Progenitor cell of endocrine pancreas (in vitro differentiated cells): ENCODE measurements around the gene TMC5. TPM values are rescaled to one million over a fixed set of nuclear protein-coding genes. Genes with fewer than 3 reads are reported as not detected.

Source experiments
- DNase-seq: peaks from one replicate; pipeline ENCODE4 v3.0.0; 2021; ENCODE audit warnings: low spot score; ENCODE audit not compliant: unreplicated experiment
- H3K27ac Mint-ChIP-seq: 2 replicates; pipeline ENCODE4 v1.8.0; 2021; ENCODE audit warnings: mild to moderate bottlenecking, moderate library complexity, mixed read lengths
- H3K27me3 Mint-ChIP-seq: 2 replicates; pipeline ENCODE4 v1.8.0; 2021; ENCODE audit warnings: mixed read lengths
- H3K36me3 Mint-ChIP-seq: 2 replicates; pipeline ENCODE4 v1.8.0; 2022; ENCODE audit warnings: mixed read lengths; ENCODE audit not compliant: insufficient read depth
- H3K4me1 Mint-ChIP-seq: 2 replicates; pipeline ENCODE4 v1.8.0; 2021; ENCODE audit warnings: low read depth, mixed read lengths
- H3K4me3 Mint-ChIP-seq: 2 replicates; pipeline ENCODE4 v1.8.0; 2021; ENCODE audit warnings: low read depth, mild to moderate bottlenecking, moderate library complexity, mixed read lengths
- H3K9me3 Mint-ChIP-seq: 2 replicates; pipeline ENCODE4 v1.8.0; 2021; ENCODE audit warnings: low read depth, mixed read lengths
- CTCF ChIP-seq: fragments of 200-600 bp; sonication (generic); IDR thresholded peaks from one replicate; pipeline ENCODE4 v1.5.0; 2021; ENCODE audit warnings: antibody characterized with exemption, mild to moderate bottlenecking; ENCODE audit not compliant: unreplicated experiment
- total RNA-seq: library from RNA; stranded (reverse); gene quantifications from 2 replicates; pipeline ENCODE4 v1.2.1, GENCODE V29; 2021

The TMC5 gene
- total RNA-seq, 1 donor from 2014 or later, result 9.9 TPM

GRCh38 chr16:19505600-19506303 lies 88.1 kb downstream of the TMC5 start:
- Mint-ChIP-seq H3K4me1 (peaks cover 6% of the 10 kb centered on the region), H3K4me3 (no peak overlapping the region), H3K36me3 (peaks cover 38% of the 10 kb centered on the region), H3K27me3 (no peaks in the 10 kb centered on the region), H3K9me3 (no peaks in the 10 kb centered on the region), H3K27ac (peak overlapping the region; percentile 35)
- no peak for TF ChIP-seq CTCF
- DNase-seq, result no peak

GRCh38 chr16:19506965-19507364 lies 89.3 kb downstream of the TMC5 start:
- no peak for TF ChIP-seq CTCF
- H3K4me1 Mint-ChIP-seq, result peaks cover 6% of the 10 kb centered on the region
- H3K36me3 Mint-ChIP-seq, result peaks cover 39% of the 10 kb centered on the region
- DNase-seq, result no peak
- no peak overlapping the region for H3K27ac Mint-ChIP-seq
- no peak overlapping the region for H3K4me3 Mint-ChIP-seq
- H3K9me3 Mint-ChIP-seq, result no peaks in the 10 kb centered on the region
- H3K27me3 Mint-ChIP-seq, result no peaks in the 10 kb centered on the region

DNA sequence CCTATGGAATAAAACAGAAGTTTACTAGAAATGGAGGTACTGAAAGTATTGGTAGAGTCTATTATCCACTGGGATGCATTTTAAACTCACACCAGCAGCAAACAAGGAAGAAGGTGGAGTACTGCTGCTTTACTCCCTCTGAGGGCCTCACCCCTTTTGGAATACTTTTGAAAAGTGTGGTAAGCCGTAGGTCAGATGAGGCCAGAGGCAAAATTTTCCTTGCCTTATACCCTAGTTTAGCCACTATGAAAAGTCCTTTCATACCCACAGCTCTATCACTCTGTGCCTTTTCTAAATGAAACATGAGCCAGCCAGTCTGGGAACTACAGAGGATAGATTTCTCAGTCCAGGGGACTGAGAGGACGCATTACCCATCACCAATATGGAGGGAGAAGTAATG lies 90.2 kb downstream of the TMC5 start:
- DNase-seq, result no peak
- no peak for TF ChIP-seq CTCF
- Mint-ChIP-seq H3K9me3 (peaks cover 4% of the 10 kb centered on the region), H3K4me1 (peaks cover 6% of the 10 kb centered on the region), H3K4me3 (no peak overlapping the region), H3K27ac (no peak overlapping the region), H3K36me3 (peaks cover 41% of the 10 kb centered on the region), H3K27me3 (no peaks in the 10 kb centered on the region)

GRCh38 chr16:19512297-19512696 lies 94.6 kb downstream of the TMC5 start:
- Mint-ChIP-seq H3K27ac (no peak overlapping the region), H3K9me3 (peaks cover 9% of the 10 kb centered on the region), H3K27me3 (no peaks in the 10 kb centered on the region), H3K4me1 (no peaks in the 10 kb centered on the region), H3K36me3 (peaks cover 43% of the 10 kb centered on the region), H3K4me3 (no peak overlapping the region)
- TF ChIP-seq CTCF, result no peak
- no peak for DNase-seq

DNA sequence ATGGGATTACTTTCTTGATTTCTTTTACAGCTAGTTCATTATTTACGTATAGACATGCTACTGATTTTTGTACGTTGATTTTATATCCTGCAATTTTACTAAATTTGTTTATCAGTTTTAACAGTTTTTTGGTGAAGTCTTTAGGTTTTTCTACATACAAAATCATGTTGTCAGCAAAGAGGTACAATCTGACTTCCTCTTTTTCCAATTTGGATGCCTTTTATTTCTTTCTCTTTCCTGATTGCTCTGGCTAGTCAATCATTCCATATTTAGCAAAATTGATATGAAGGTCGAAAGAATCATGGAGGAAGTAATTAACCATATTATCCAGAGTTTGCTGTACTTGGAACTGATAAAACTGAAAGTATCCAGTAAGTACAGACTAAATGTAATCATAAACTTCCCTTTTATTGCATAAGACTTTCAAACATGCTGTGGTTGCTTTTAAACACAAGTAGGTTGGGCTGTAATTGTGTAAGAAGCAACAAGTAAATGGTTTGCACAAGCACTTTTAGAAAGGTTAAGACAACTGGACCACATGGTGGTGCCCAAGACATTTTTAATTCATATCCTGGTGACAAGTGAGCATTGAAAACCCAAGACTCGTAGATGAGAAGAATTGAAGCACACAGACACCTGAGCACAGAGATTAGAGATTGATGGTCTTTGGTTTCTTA lies 95.8 kb downstream of the TMC5 start:
- TF ChIP-seq CTCF, result no peak
- no peak overlapping the region for H3K27ac Mint-ChIP-seq
- H3K27me3 Mint-ChIP-seq, result no peaks in the 10 kb centered on the region
- H3K4me1 Mint-ChIP-seq, result peaks cover 7% of the 10 kb centered on the region
- peaks cover 9% of the 10 kb centered on the region for H3K9me3 Mint-ChIP-seq
- peaks cover 44% of the 10 kb centered on the region for H3K36me3 Mint-ChIP-seq
- no peak for DNase-seq
- no peak overlapping the region for H3K4me3 Mint-ChIP-seq
